ENCODE results near the gene MAU2.
"Not testable (repeated sequence)": the region's sequence is repeated elsewhere in the genome, so short reads cannot be mapped to it uniquely, and the experiment has no call there.

MAU2 gene

GRCh38 chr19:19385896-19386869, 65.6 kb downstream of the MAU2 start:
- peak; percentile 13 for DNase-seq

- no peak for DNase-seq
These were observed 66.5 kb downstream of the MAU2 start for GRCh38 chr19:19387108-19387507.

GRCh38 chr19:19388568-19389555, 68.2 kb downstream of the MAU2 start:
- DNase-seq, result no peak

GRCh38 chr19:19389683-19390082, 69.1 kb downstream of the MAU2 start:
- not testable (repeated sequence) for DNase-seq

GRCh38 chr19:19394333-19394732, 73.7 kb downstream of the MAU2 start:
- DNase-seq, result not testable (repeated sequence)

GRCh38 chr19:19399733-19400433, 79.3 kb downstream of the MAU2 start:
- DNase-seq, result peak; percentile 51

GRCh38 chr19:19402656-19403372, 82.2 kb downstream of the MAU2 start:
- no peak for DNase-seq

GRCh38 chr19:19403373-19403901, 82.8 kb downstream of the MAU2 start:
- no peak for DNase-seq

- peak; percentile 93 for DNase-seq
These were observed 84.5 kb downstream of the MAU2 start, which contains the start of gene GATAD2A for GRCh38 chr19:19404879-19405860. Gene GATAD2A, plus strand, starts transcription at chr19:19405675. Its CDS starts 59,671 bp downstream, at chr19:19465346.

GRCh38 chr19:19405971-19406877, 85.6 kb downstream of the MAU2 start:
- peak; percentile 57 for DNase-seq

GRCh38 chr19:19406878-19407632, 86.4 kb downstream of the MAU2 start:
- no peak for DNase-seq

- DNase-seq, result no peak
These were observed 87.0 kb downstream of the MAU2 start for GRCh38 chr19:19407633-19407930.

Data from fibroblast of upper back skin (primary cell).